ENCODE data around the gene CACNA1D.

DNA sequence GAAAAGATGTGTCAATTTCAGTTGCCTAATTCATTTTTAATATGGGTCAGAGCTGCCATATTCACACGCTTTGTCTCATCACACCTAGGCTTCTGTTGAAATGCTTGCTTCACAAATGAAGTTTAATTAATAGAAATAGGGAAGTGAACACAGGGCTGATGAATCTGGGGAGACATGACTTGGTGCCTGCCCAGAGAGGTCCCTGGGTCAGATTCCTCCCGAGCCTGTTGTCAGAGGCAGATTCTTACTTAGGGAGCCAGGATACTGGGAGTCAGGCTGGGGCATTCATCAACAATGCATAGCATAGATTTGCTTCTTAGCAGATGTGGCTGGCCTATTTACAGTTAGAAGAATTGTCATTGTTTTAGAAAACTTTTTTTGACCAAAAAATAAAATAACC is 90.6 kb downstream of the CACNA1D start:
- TF ChIP-seq, protein P1, sequence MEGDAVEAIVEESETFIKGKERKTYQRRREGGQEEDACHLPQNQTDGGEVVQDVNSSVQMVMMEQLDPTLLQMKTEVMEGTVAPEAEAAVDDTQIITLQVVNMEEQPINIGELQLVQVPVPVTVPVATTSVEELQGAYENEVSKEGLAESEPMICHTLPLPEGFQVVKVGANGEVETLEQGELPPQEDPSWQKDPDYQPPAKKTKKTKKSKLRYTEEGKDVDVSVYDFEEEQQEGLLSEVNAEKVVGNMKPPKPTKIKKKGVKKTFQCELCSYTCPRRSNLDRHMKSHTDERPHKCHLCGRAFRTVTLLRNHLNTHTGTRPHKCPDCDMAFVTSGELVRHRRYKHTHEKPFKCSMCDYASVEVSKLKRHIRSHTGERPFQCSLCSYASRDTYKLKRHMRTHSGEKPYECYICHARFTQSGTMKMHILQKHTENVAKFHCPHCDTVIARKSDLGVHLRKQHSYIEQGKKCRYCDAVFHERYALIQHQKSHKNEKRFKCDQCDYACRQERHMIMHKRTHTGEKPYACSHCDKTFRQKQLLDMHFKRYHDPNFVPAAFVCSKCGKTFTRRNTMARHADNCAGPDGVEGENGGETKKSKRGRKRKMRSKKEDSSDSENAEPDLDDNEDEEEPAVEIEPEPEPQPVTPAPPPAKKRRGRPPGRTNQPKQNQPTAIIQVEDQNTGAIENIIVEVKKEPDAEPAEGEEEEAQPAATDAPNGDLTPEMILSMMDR (IDR thresholded peaks at IDR 0.05): no peak
- no peak for TF ChIP-seq POLR2A (IDR thresholded peaks at IDR 0.05)
